Activated CD4-positive, CD25-positive, alpha-beta regulatory T cell treated with anti-CD3 and anti-CD28 coated beads, Interleukin-2, amount 50 U/mL, for 16 hours (primary cell): ENCODE results near the gene PNPLA5.

Source experiments
- DNase-seq: peaks from one replicate; pipeline ENCODE4 v3.0.0-alpha.2; 2020; ENCODE audit warnings: low read depth, low spot score

Gene PNPLA5

DNA sequence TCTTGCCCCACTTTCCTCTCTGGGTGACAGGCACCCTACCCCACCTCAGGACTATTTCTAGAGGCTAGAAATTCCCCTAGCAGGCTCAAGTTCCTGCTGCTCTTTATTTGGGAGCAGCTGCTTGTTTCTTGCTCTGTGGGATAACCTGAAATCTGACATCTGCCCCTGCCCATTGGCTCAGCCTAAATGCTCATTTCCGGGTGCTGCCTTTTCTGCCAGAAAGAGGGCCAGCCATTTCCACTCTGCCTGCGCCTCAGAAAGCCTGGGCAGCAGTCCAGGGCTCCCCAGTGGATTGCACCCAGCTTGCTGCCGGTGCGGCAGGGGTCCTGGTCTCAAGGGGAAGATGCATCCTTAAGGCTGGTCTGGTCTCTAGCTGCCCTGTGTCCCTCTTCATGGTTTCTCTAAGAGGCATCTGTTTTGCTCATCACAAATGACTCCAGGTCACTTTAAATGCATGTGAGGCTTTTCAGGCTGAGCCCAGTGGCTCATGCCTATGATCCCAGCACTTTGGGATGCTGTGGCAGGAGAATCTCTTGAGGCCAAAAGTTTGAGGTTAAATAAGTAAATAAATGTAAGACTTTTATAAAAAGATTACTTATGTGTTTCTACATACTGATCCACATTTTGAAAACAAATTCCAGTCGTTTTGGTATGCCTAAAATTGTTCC is 10.3 kb upstream of the PNPLA5 start:
- DNase-seq = no peak

DNA sequence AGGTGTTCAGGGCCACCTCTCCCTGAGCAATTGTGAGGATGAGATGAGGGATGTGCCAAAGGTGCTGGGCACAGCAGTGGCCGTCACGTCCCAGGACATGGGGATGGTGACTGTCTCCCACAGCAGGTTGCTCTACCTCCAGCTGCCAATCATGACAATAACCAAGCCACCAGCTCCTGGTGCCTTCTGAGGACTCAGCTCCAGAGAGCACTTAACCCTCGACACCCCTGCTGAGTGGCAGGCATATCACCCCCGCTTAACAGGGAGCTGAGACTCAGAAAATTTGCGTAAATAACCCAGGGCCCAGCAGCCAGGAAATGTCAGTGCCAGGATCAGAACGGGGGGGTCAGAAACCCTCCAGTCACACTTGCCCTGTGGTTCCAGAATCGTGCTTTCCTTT is 8.4 kb upstream of the PNPLA5 start:
- DNase-seq = no peak

DNA sequence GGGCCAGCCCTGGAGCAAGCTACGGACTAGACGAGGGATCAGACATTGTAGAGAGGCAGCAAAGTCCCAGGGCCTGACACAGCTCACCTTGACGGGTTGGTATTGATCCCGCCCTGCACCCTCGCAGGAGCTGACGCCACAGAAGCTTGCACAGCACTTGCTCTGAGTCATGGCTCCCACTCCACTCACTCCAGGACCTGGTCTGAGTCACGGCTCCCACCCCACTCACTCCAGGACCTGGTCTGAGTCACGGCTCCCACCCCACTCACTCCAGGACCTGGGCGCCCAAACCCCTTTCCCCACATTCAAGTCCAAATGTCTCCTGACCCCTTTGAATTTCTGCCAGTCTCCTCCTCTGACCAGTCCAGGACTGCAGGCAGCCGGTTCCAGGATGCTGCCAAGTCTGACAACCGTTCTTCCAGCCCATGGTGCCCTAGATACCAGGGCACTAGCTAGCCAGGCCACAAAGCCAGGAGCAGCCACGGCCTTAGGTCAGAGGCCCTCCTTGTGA is 6.0 kb upstream of the PNPLA5 start:
- no peak for DNase-seq

DNA sequence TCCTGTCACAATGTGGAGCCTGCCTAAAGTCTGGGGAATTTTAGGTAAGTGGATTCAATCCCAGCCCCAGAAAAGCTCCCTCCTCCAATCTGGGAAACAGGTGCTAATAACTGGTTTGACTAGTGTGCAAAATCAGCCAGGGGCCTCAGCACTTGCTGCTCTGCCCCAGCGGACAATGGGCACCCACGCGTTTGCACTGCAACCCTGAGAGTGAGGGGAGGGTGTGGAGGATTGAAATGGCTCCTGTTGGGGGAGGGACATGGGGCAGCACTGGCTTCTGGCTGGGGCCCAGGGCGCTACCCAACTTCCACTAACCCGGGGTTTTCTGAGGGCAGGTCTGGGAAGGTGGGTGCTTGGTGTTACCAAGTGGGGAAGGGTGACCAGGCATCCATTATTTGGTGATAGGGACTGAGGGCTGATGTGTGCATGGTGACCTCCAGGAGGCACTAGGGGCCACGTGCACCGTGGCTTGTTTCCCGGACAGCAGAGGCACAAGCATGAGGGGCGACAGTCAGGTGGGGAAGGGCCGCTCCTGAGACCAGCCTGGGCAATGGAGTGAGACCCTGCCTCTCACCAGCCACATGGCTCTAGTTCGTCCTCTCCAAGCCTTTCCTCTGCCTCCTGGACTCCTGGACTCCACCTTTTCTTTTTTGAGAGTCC is 4.3 kb upstream of the PNPLA5 start:
- DNase-seq = no peak

DNA sequence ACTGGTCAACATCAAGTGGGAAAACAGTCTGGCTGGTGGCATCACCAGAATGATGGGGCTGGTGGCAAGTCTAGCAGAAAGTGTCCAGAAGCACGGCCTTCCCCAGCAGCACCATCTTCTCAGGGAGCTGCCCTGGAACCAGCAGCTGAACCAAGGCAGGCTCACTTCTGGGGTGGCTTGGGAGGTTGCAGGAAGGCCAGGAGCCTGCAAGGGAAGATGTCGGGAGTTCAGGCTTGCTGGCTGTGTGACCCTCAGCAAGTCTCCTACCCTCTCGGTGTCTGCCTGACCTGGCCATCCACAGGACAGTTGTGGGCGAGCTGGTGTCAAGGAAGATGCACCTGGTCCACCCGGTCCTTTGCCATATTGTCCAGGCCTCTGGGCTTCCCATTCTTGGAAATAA is 2.3 kb upstream of the PNPLA5 start:
- DNase-seq = no peak

DNA sequence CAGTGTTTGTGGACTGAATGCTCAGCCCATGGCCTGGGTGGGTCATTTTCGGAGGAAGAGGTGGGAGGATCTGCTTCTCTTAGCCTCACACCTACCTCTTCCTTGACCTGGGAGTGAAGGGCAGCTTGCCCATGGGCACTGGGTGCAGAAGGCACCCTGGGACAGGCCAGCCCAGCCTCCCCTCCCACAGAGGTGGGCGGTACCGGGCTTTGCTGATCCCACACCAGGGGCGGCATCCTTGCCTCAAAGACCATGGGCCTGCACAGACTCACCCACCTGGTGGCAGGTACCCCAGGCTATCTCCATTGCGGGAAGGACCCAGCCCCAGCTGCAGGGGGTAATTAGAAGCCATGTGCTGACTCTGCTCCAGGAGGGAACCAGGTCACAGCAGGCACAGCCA is 1.5 kb upstream of the PNPLA5 start:
- DNase-seq = no peak

DNA sequence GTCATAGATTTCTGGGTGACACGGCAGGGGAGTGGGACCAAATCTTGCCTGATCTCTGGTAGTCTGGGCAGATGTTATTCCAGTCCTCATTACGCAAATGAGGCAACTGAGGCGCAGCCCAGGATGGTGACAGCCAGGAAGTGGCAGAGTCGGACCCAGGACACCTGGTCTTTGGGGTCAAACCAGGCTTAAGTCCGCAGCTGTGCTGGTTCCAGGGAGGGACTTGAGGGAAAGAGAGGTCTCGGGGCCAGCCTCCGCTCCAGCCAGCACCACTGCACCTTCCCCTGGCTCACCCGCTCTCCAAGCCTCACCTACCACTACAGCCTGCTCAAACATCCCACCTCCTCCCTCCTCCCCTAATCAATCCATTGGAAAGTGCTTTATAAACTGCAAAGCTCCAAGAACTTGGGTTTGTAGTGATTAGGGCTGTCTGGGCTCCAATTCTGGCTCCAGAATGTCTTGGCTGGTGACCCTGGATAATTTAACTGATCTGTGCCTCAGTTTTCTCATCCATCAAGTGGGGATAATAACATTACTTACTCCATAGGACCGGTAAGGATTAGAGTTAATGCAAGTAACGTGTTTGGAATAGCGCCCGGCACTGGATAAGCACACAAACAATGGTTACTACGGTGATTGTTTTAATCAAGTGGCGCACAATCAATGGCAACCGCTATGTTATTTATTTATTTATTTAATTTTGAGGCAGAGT is 526 bp upstream of the PNPLA5 start:
- no peak for DNase-seq

DNA sequence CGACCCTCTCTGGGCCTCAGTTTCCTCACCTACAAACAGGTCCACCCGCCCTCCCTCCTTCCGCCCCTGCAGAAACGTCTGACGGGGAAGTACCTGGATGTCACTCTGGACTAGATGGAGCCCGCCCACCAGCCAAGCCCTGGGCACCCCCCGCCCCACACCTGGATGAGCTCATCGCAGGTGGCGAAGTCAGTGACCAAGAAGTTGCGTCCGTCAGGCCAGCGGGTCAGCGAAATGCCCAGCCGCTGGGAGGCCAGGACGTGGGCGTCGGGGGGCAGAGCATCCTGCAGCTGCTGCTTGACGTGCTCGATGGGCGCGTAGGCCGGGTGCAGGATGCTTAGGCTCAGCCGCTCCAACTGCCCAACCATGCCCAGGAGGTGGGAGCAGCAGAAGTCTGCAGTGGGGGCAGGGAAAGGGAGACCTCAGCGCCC is 897 bp downstream of the PNPLA5 start:
- DNase-seq = no peak

DNA sequence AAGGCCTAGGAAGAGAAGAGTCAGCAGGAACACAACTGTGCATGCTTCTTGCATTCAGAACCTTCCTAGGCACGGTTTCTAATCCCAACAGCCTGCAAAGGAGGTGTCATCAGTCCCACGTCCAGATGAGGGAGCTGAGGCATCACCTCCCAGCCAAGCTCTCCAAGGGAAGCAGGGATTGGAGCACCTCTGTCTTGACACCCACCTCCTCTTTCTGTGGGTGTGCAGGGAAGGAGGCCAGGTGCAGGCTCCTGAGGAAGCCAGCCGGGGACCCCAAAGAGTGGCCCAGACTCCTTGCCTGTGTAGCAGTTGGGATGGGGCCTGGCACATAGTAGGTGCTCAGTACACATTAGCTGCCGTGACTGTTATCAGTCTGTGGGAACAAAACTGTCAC is 2.0 kb downstream of the PNPLA5 start:
- DNase-seq = no peak

DNA sequence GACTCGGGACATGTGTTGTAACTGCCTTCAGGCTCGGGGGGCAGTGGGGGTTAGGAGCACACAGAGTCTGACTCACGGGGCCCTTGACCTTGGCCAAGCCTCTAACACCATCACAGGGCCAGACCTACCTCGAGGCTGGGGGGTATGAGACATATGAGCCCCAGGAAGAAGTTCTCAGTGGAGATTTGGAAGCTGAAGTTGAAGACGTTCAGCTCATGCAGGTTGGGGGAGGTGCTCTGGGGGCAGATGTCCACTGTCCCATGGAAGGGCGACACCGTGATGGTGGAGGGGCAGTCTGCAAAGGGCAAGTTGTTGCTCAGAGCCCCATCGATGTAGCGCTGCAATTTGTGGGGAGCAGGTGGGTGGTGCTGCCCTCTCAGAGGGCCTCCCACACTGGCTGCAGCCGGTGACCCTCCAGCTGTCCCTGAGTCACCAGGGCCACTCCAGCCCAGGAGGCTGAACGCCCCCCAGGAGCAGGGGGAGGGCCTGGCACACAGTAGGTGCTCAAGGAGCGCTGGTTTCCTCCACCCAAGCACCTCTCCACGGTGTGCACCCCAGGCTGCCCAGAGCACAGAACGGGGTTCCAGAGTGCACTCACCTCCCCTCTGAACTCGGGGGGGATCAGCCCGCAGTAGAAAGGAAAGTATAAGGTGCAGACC is 2.5 kb downstream of the PNPLA5 start:
- no peak for DNase-seq

DNA sequence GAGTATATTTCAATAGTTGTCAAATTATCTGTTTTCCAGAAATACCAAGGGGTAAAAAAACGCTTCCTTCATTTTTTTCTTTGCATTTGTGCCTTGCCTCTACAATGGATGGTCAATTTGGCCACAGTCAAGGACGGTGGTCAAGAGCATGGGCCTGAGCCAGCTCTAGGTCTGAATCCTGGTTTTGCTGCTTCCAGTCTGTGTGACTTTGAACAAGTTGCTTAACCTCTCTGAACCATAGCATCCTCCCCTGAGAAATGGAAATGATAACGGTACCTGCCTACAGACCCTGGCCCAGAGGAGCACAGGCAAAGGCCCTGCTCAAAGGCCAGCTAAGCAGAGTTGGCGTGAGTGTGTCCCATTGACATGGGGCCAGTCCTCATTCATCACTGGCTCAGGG is 3.1 kb downstream of the PNPLA5 start:
- no peak for DNase-seq

DNA sequence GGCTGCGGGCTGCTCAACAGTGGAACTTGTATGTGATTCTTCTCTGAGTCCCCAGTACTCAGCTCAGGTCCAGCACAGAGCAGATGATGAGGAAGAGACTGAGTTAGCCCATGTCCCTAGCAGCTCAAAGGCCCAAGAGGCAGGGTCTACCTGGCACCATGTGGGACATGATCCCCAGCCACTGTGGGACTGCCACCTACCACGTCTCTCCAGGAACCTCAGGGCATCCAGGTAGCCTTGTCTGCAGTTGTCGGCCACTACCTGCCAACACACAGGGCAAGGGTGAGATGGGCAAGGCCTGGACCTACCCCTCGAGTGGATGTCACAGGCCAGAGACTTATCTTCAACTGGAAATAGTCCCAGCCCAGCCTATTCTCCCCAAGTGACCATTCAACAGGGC is 4.4 kb downstream of the PNPLA5 start:
- DNase-seq = no peak

DNA sequence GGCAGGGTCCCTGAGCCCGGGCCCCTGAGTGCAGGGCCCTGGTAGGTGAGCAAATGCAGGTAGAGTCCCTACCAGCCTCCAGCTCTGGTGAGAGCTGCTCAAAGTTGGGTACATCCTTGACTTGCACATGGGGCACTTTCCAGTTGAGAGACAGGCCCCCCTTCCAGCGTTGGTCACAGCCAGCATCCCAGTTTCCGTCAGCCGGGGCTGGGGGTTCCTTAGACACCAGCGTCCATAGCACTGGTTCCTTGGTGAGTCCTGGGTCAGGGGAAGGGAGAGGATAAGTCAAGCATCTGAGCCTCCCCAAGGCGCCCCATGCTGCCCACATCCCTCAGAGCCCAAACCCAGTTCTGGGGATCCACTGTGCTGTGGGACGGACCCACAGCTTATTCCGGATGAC is 5.6 kb downstream of the PNPLA5 start:
- DNase-seq = no peak

DNA sequence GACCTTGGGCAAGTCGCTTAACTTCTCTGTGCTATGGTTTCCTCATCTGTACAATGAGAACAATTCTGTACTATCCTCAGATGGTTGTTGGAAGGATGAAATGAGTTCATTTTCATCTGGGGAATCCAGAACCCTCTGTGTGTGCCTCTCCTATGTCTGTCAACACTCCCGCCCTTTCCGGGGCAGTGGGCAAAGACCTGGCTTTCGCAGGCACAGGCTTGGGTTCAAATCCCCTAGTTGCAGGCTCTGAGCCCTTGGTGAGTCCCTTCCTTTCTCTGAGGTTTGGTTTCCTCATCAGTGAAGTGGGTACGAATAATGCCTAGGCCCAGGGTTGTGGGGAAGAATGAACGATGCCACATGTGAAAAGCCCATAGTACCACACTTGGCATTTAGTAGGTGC is 6.0 kb downstream of the PNPLA5 start:
- no peak for DNase-seq

DNA sequence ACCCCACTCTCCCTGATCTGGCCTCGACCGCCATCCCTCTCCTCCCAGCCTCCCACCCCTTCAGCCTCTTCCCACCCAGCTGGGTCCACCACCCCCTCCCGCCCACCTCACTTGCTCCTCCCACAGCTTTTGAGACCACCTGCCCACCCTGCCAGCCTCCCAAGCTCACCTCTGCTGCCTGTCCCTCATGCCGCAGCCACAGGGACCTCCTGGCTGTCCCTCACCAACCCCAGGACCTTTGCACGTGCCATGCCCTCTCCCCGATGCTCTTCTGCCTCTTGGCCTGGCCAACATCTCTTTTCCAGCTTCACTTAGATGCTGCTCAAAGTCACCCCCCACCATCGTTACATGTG is 6.5 kb downstream of the PNPLA5 start:
- DNase-seq = no peak

DNA sequence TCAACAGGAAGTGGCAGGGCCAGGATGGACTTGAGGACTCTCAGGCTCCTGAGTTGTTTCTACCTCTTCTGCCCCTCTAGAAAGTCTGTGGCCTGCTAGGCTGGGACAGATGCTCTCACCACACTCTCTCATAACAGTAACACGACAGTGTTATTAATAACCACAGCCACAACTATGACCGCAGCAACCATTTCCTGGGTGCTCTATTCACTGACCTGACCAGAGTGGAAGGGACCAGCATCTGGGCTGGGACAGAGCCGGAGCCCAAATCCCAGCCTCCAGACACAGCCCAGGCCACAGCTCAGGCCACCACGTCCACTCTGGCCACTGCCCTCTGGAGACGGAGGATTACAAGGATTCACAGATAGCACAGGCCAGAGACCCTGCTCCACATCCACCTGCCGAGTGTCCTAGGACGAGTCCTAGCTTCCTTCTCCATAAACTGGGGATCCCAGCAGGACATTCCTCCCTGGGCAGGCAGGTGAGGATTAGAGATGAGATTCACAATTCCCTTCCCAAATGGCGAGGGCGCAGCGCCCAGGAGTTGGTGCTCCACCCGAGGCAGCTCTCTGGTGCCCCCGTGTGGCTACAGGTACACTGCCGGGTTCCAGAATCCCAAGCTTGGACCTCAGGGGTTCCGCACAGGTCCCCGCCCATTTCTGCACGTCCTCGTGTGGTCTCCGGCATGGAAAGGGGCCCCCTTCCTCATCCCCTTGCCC is 7.1 kb downstream of the PNPLA5 start:
- DNase-seq = no peak

DNA sequence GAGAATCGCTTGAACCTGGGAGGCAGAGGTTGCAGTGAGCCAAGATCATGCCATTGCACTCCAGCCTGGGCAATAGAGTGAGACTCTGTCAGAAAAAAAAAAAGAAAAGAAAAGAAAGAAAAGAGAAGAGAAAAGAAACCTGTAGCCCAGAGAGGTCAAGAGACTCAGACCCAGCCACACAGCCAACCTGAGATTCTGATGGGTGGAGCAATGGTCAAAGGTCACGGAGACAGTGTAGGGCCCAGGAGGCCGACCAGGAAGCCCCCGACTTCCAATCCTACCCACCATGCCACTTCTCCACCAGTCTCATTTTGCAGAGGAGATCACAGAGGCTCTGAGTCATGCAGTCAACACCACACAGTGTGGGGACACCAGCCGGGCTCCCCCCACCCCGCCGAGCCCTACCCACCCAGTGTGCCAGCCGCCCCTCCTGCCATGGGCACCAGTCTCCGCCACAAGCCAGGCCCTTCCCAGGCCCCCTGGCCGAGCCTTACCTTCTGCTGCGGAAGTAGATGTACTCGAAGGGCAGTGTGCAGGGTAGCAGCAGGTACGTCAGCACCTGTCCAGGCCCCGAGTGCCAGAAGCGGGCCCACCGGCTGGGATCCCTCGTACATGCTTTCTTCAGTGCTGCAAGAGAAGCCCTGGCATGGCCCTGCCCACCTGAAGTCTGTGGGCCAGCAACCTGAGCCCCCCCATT is 7.9 kb downstream of the PNPLA5 start:
- no peak for DNase-seq

DNA sequence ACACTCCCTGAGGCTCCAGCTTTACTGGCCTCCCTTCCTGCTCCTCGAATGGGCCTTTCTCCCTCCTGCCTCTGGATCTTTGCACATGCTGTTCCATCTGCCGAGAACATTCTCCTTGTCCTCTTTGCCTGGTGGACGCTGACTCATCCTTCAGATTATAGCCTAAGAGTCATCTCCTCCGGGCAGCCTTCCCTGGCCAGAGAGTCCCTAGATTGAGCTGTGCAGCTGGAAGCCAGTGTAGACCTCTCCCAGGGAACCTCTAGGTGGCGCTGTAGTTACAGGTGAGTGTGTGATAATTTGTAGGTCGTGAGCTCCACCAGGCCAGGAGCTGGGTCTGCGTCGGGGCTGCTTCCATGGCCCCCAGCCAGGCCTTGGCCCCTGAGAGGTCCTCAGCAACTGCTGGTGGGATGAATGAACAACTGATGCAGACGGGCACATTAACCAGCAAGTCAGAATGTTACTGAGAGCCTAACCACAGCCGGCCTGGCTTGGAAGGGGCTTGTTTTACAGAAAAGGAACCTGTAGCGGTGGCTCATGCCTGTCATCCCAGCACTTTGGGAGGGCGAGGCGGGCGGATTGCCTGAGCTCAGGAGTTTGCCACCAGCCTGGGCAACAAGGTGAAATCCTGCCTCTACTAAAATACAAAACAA is 8.7 kb downstream of the PNPLA5 start:
- no peak for DNase-seq

DNA sequence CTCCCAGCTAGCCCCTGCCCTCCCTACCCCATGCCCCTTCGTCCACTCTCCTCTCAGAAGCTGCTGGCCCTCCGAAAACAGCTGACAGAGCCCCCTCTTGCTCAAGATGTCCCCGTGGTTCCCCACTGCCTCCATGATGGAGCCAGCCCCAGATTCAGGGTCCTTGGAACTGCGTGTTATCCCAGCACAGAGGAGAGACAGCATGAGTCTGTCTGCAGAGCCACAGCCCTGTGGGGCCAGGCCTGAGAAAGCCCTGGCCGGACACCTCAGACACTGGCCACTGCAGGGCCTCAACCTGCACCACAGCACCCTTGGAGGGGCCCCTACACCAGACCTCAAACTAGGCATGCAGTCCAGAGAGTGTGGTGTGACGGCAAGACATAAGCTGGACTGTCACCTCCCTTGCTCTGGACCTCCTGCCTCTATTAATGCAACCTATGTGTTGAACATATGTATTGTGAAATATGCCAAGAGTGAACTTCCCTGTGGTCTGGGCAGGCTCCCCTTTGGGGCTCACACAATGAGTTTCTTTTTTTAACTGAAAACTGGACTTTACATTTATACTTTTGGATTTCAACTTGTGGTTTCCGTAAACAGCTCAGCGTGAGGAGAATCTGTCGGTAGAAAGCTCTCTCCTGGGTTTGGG is 9.6 kb downstream of the PNPLA5 start:
- DNase-seq = no peak
